ENCODE results near the gene CCDC110.
A peak's percentile ranks its signal among the peaks of the same experiment; 100 is the strongest.

CCDC110 gene

GRCh38 chr4:185470501-185471195, 885 bp downstream of the CCDC110 start:
- peak in 5 of 6 experiments; percentile 54 to 79 (median 60) for DNase-seq

- peak in 2 of 6 experiments; percentile 2 to 24 for DNase-seq
Observed at GRCh38 chr4:185469580-185470154, 1.9 kb downstream of the CCDC110 start.

- DNase-seq, result no peak
Observed at GRCh38 chr4:185468999-185469398, 2.5 kb downstream of the CCDC110 start.

- DNase-seq, result no peak
Observed at GRCh38 chr4:185467991-185468390, 3.5 kb downstream of the CCDC110 start.

- DNase-seq, result no peak
Observed at GRCh38 chr4:185467101-185467500, 4.4 kb downstream of the CCDC110 start.

GRCh38 chr4:185465707-185466106, 5.8 kb downstream of the CCDC110 start:
- DNase-seq, result no peak

- DNase-seq, result no peak
Observed at GRCh38 chr4:185464887-185465286, 6.6 kb downstream of the CCDC110 start.

- DNase-seq, result no peak
Observed at GRCh38 chr4:185464183-185464582, 7.3 kb downstream of the CCDC110 start.

- no peak for DNase-seq
Observed at GRCh38 chr4:185463541-185463940, 8.0 kb downstream of the CCDC110 start.

- DNase-seq, result no peak
Observed at GRCh38 chr4:185461565-185461964, 10.0 kb downstream of the CCDC110 start.

GRCh38 chr4:185457136-185457535, 14.4 kb downstream of the CCDC110 start:
- no peak for DNase-seq

GRCh38 chr4:185456131-185456530, 15.4 kb downstream of the CCDC110 start:
- DNase-seq, result no peak

GRCh38 chr4:185445209-185445608, 26.3 kb downstream of the CCDC110 start:
- no peak for DNase-seq

- DNase-seq, result no peak
Observed at GRCh38 chr4:185441479-185441878, 30.1 kb downstream of the CCDC110 start.

GRCh38 chr4:185437809-185438208, 33.7 kb downstream of the CCDC110 start:
- no peak for DNase-seq

- no peak for DNase-seq
Observed at GRCh38 chr4:185435466-185435865, 36.1 kb downstream of the CCDC110 start.

- no peak for DNase-seq
Observed at GRCh38 chr4:185429660-185430059, 41.9 kb downstream of the CCDC110 start.

- peak in 1 of 6 experiments; percentile 2 for DNase-seq
Observed at GRCh38 chr4:185426960-185427688, 44.4 kb downstream of the CCDC110 start.

GRCh38 chr4:185425647-185426352, 45.7 kb downstream of the CCDC110 start, which contains the start of gene UFSP2:
Gene UFSP2, minus strand, starts transcription at chr4:185425964. Its CDS starts 96 bp downstream, at chr4:185425868.
- DNase-seq, result peak; percentile 87 to 96 (median 92)

GRCh38 chr4:185424905-185425646, 46.5 kb downstream of the CCDC110 start:
- DNase-seq, result peak in 1 of 6 experiments; percentile 42

GRCh38 chr4:185421366-185422124, 50.0 kb downstream of the CCDC110 start:
- DNase-seq, result no peak

- DNase-seq, result no peak
Observed at GRCh38 chr4:185416955-185417354, 54.6 kb downstream of the CCDC110 start.

All from stimulated activated naive CD4-positive, alpha-beta T cell (primary cell).